Measurements from ENCODE around the gene ZNF581. TPM values are rescaled to one million over a fixed set of nuclear protein-coding genes. Genes with fewer than 3 reads are reported as not detected.

ZNF581 gene
- total RNA-seq, 4 donors from 2014 or later = 11.1 to 23.9 (median 15.8) TPM

DNA sequence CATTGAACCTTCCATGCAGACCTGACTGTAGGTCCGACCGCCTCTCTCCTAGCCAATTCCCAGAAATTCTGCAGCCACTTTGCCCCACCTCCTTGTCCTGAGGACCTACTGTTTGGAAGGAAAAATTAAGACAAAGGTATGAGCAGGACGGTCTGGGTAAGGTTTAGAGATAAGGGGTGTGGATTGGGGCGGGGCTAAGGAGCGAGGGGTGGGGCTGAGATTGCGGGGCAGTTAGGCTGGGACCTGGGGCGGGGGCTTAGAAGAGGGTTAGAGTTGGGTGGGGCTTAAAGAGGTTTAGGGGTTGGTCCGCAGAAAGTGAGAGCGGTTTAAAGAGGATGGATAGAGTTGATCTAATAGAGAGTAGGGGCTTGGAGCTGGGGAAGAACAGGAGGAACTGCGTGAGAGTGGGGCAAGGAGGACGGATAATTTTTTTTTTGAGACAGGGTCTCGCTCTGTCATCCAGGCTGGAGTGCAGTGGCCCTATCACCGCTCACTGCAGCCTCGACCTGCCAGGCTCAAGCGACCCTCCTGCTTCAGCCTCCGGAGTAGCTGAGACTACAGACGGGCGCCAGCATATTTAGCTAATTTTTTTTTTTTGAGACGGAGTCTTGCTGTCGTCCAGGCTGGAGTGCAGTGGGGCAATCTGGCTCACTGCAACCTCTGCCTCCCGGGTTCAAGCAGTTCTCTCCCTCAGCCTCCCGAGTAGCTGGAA lies 39.7 kb upstream of the ZNF581 start:
- 69 to 71% methylated on average over 22 of the region's 22 CpGs for WGBS, 2 donors
- no peaks in the 10 kb centered on the region for H3K9me3 ChIP-seq
- no peaks in the 10 kb centered on the region for H3K36me3 ChIP-seq
- no peaks in the 10 kb centered on the region for H3K27me3 ChIP-seq
- H3K4me1 ChIP-seq = peaks cover 19 to 27% of the 10 kb centered on the region in 2 donors
- no peak overlapping the region for H3K27ac ChIP-seq
- intact Hi-C loops (cut with DNase I) = no loop called here
- TF ChIP-seq POLR2A (IDR thresholded peaks at IDR 0.05) = no peak
- TF ChIP-seq, protein P1, sequence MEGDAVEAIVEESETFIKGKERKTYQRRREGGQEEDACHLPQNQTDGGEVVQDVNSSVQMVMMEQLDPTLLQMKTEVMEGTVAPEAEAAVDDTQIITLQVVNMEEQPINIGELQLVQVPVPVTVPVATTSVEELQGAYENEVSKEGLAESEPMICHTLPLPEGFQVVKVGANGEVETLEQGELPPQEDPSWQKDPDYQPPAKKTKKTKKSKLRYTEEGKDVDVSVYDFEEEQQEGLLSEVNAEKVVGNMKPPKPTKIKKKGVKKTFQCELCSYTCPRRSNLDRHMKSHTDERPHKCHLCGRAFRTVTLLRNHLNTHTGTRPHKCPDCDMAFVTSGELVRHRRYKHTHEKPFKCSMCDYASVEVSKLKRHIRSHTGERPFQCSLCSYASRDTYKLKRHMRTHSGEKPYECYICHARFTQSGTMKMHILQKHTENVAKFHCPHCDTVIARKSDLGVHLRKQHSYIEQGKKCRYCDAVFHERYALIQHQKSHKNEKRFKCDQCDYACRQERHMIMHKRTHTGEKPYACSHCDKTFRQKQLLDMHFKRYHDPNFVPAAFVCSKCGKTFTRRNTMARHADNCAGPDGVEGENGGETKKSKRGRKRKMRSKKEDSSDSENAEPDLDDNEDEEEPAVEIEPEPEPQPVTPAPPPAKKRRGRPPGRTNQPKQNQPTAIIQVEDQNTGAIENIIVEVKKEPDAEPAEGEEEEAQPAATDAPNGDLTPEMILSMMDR (IDR thresholded peaks at IDR 0.05) = no peak
- no peak for DNase-seq
- H3K4me3 ChIP-seq (replicated peaks in 1 of 3) = no peak overlapping the region

DNA sequence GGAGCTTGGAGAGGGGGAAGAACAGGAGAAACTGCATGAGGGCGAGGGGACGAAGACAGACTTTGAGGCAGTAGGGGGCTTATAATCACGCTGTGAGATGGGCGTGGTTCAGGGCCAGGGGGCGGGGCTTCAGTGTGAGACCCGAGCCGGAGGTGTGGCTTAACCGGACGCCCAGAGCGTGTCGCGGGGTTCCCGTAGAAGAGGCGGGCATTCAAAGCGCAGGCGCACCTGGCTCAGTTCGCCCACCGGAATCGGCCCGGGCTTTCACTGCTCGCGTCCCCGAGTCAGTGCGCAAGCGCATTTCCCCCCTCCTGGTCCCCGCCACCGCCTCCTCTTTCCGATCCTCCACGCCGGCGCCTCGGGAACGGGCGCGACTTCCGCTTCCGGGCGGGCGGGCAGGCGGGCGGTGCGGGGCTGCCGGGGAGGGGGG lies 38.2 kb upstream of the ZNF581 start:
- Histone ChIP-seq H3K4me3 (replicated peaks in 1 of 3) (peak overlapping the region in 2 of 3 donors; percentile 66 to 95), H3K27ac (peak overlapping the region; percentile 92 to 94 (median 94)), H3K36me3 (no peaks in the 10 kb centered on the region), H3K9me3 (no peaks in the 10 kb centered on the region), H3K4me1 (peaks cover 19 to 27% of the 10 kb centered on the region in 2 donors), H3K27me3 (no peaks in the 10 kb centered on the region)
- TF ChIP-seq, protein P1 (IDR thresholded peaks at IDR 0.05) = no peak
- peak in 1 of 2 donors; percentile 42 for TF ChIP-seq POLR2A (IDR thresholded peaks at IDR 0.05)
- 1 to 2% methylated on average over 19 to 29 of the region's 43 CpGs for WGBS, 2 donors
- intact Hi-C loops (cut with DNase I) = loop anchor here (5.0 kb wide), 1 partner anchor 88 kb away; no protein-coding TSS in a partner anchor
- DNase-seq = peak; percentile 98 to 99

DNA sequence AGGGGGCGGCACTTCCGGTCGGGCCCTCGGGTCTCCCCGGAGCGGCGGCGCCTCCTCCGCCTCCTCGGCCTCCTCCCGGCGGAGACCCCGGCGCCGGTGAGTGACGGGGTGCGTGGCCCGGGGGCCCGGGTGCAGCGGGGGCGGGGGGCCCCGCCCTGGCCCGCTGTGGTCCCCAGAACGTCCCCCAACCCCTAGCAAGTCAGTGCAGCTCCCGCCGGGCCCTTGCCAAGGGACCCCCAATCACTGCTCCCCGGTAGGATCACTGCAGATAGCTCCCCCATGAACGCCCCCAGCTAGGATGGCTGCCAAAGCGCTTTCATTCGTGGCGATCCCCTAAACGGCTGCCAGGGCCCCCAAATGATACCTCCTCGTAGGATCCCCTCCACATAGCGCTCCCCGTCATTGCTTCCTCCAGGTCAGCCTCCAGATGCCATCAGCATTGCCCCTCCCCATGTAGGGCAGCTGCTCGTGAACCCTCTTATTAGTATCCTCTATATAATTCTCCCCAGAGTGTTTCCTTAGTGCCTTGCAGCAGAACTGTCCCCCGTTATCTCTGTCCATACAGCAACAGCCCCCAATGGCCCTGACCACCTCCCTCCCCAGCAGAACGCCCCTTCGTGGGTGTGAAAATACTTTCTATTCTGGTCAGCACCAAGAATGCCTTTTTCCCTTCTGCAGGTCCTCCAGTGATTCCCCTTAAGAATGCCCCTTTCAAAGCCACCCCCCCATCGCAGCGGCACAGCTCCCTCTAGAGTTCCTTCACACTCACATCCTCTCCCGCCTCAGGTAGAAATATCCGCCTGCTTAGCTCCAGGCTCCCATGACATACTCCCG lies 37.6 kb upstream of the ZNF581 start, which contains the start of gene ZNF865:
Gene ZNF865 (plus strand): TSS at position 11 of the 834 bp plus-strand sequence. CDS start 7,972 bp downstream, outside the sequence.
- Histone ChIP-seq H3K9me3 (no peaks in the 10 kb centered on the region), H3K36me3 (no peaks in the 10 kb centered on the region), H3K4me1 (peaks cover 16 to 24% of the 10 kb centered on the region in 2 donors), H3K27ac (peak within 1 kb of the TSS; percentile 92 to 94 (median 94)), H3K27me3 (no peaks in the 10 kb centered on the region), H3K4me3 (replicated peaks in 1 of 3) (peak within 1 kb of the TSS; percentile 66 to 95 (median 83))
- TF ChIP-seq, protein P1 (IDR thresholded peaks at IDR 0.05) = peak; percentile 37 to 80 (median 64)
- TF ChIP-seq POLR2A (IDR thresholded peaks at IDR 0.05) = no peak
- peak; percentile 79 to 85 for DNase-seq
- intact Hi-C loops (cut with DNase I) = loop anchor here (5.0 kb wide), 1 partner anchor 89 kb away; no protein-coding TSS in a partner anchor
- WGBS, 2 donors = 1 to 2% methylated on average over 18 to 24 of the region's 44 CpGs

DNA sequence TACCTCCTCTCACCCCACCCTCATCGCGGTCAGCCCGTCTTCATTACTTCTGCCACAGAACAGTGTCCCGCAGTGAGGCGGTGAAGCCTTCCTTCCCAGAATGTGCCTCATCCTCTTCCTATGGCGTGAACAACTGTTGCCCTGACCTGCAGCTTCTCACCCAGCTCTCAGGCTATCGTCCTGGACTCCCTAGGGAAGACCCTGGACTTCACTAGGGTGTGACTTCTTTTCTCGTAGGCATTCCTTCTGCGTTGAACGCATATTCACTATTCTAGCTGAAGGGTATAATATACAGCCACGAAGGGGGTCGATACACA lies 37.0 kb upstream of the ZNF581 start:
- TF ChIP-seq, protein P1 (IDR thresholded peaks at IDR 0.05) = no peak
- TF ChIP-seq POLR2A (IDR thresholded peaks at IDR 0.05) = no peak
- WGBS, 2 donors = 16 to 19% methylated on average over 12 of the region's 12 CpGs
- no peaks in the 10 kb centered on the region for H3K27me3 ChIP-seq
- H3K27ac ChIP-seq = peak overlapping the region in 1 of 3 donors; percentile 94
- H3K4me1 ChIP-seq = peaks cover 13 to 18% of the 10 kb centered on the region in 2 donors
- DNase-seq = no peak
- no peaks in the 10 kb centered on the region for H3K9me3 ChIP-seq
- intact Hi-C loops (cut with DNase I) = loop anchor here (5.0 kb wide), 1 partner anchor 89 kb away; no protein-coding TSS in a partner anchor
- peak overlapping the region in 1 of 3 donors; percentile 95 for H3K4me3 ChIP-seq (replicated peaks in 1 of 3)
- H3K36me3 ChIP-seq = no peaks in the 10 kb centered on the region

All from thyroid gland (tissue), 4 donors.